OCI-LY1 (cell line): ENCODE measurements around the gene EGFL7.

ENCODE experiments used
- CTCF ChIP-seq: fragments of 200-600 bp; sonication (generic), shearing (Covaris generic); IDR thresholded peaks from 2 replicates; pipeline ENCODE4 v1.5.1; 2017; ENCODE audit warnings: mild to moderate bottlenecking, antibody characterized with exemption, low read length, moderate library complexity, mixed read lengths
- EZH2 ChIP-seq: fragments of 200-600 bp; sonication (generic), shearing (Covaris generic); IDR thresholded peaks from 2 replicates; pipeline ENCODE4 v1.8.0; 2017; ENCODE audit warnings: borderline replicate concordance, mixed run types, mild to moderate bottlenecking, antibody characterized with exemption, low read length, moderate library complexity, mixed read lengths

GRCh38 chr9:136683755-136684154 is 21.0 kb downstream of the EGFL7 start:
- no peak for TF ChIP-seq EZH2
- no peak for TF ChIP-seq CTCF
